SK-N-SH (cell line): Measurements from ENCODE around the gene MET.

ENCODE experiments used
- CHD2 ChIP-seq: fragments of 150-350 bp; IDR thresholded peaks from 2 replicates; pipeline ENCODE4 v1.6.1; 2018; ENCODE audit warnings: low read length; ENCODE audit not compliant: partially characterized antibody
- FOXM1 ChIP-seq: IDR thresholded peaks from 2 replicates; pipeline ENCODE4 v1.4.0; 2012; ENCODE audit warnings: low read depth, mild to moderate bottlenecking
- POLR2AphosphoS5 ChIP-seq: IDR thresholded peaks from 2 replicates; pipeline ENCODE4 v1.6.1; 2012; ENCODE audit warnings: low read depth, low read length
- RCOR1 ChIP-seq: fragments of 150-350 bp; IDR thresholded peaks from 2 replicates; pipeline ENCODE4 v1.6.1; 2017; ENCODE audit warnings: antibody characterized with exemption, low read length
- RXRA ChIP-seq: IDR thresholded peaks from 2 replicates; pipeline ENCODE4 v1.4.0; 2012; ENCODE audit warnings: low read depth, mild to moderate bottlenecking, borderline replicate concordance
- SIN3A ChIP-seq: IDR thresholded peaks from 2 replicates; pipeline ENCODE4 v1.6.1; 2012; ENCODE audit warnings: low read depth, mild to moderate bottlenecking, low read length, moderate library complexity, borderline replicate concordance
- SMC3 ChIP-seq: IDR thresholded peaks from 2 replicates; pipeline ENCODE4 v1.6.1; 2012; ENCODE audit warnings: low read depth, low read length, improper control_type of control experiment
- TAF1 ChIP-seq: IDR thresholded peaks from 2 replicates; pipeline ENCODE4 v1.6.1; 2012; ENCODE audit warnings: low read depth, mild to moderate bottlenecking, low read length, moderate library complexity, borderline replicate concordance
- TCF12 ChIP-seq: IDR thresholded peaks from 2 replicates; pipeline ENCODE4 v1.4.0; 2012
- USF1 ChIP-seq: IDR thresholded peaks from 2 replicates; pipeline ENCODE4 v1.4.0; 2012; ENCODE audit warnings: low read depth, borderline replicate concordance
- USF2 ChIP-seq: fragments of 150-350 bp; IDR thresholded peaks from 2 replicates; pipeline ENCODE4 v1.6.1; 2017; ENCODE audit warnings: antibody characterized with exemption, low read length, low read depth, borderline replicate concordance
- TF ChIP-seq, protein P1 (sequence below): fragments of 200-600 bp; sonication (generic); IDR thresholded peaks from 2 replicates; pipeline ENCODE4 v1.6.1; 2017; ENCODE audit warnings: antibody characterized with exemption, mild to moderate bottlenecking, moderate library complexity
- TF ChIP-seq, protein P2 (sequence below): fragments of 150-350 bp; IDR thresholded peaks from 2 replicates; pipeline ENCODE4 v1.6.1; 2016; ENCODE audit warnings: mild to moderate bottlenecking, low read depth, low read length

- TF ChIP-seq SIN3A (no peak), FOXM1 (no peak), RXRA (no peak), POLR2AphosphoS5 (no peak), RCOR1 (no peak), TCF12 (no peak), SMC3 (no peak), CHD2 (no peak), USF1 (no peak), USF2 (no peak), TAF1 (no peak)
- TF ChIP-seq, protein P1, sequence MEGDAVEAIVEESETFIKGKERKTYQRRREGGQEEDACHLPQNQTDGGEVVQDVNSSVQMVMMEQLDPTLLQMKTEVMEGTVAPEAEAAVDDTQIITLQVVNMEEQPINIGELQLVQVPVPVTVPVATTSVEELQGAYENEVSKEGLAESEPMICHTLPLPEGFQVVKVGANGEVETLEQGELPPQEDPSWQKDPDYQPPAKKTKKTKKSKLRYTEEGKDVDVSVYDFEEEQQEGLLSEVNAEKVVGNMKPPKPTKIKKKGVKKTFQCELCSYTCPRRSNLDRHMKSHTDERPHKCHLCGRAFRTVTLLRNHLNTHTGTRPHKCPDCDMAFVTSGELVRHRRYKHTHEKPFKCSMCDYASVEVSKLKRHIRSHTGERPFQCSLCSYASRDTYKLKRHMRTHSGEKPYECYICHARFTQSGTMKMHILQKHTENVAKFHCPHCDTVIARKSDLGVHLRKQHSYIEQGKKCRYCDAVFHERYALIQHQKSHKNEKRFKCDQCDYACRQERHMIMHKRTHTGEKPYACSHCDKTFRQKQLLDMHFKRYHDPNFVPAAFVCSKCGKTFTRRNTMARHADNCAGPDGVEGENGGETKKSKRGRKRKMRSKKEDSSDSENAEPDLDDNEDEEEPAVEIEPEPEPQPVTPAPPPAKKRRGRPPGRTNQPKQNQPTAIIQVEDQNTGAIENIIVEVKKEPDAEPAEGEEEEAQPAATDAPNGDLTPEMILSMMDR: no peak
- TF ChIP-seq, protein P2, sequence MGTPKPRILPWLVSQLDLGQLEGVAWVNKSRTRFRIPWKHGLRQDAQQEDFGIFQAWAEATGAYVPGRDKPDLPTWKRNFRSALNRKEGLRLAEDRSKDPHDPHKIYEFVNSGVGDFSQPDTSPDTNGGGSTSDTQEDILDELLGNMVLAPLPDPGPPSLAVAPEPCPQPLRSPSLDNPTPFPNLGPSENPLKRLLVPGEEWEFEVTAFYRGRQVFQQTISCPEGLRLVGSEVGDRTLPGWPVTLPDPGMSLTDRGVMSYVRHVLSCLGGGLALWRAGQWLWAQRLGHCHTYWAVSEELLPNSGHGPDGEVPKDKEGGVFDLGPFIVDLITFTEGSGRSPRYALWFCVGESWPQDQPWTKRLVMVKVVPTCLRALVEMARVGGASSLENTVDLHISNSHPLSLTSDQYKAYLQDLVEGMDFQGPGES: no peak
These were observed 168.3 kb downstream of the MET start for GRCh38 chr7:116840256-116840655.
